Stimulated activated CD4-positive, alpha-beta T cell treated with anti-CD3 and anti-CD28 coated beads, Interleukin-15, amount 100 ng/mL, for 1 hour (primary cell): Measurements from ENCODE around the gene FOXL2NB.

Source experiments
- DNase-seq, 2 donors: peaks; one replicate each; pipeline ENCODE4 v3.0.0-alpha.2; 2020; ENCODE audit warnings: low read depth in 1 of 2, low spot score in 1 of 2

FOXL2NB gene

GRCh38 chr3:138987181-138987580 is 40.2 kb downstream of the FOXL2NB start:
- no peak for DNase-seq

GRCh38 chr3:138995706-138996105 is 48.7 kb downstream of the FOXL2NB start:
- no peak for DNase-seq
